ENCODE results near the gene IMMP2L.

The IMMP2L gene

DNA sequence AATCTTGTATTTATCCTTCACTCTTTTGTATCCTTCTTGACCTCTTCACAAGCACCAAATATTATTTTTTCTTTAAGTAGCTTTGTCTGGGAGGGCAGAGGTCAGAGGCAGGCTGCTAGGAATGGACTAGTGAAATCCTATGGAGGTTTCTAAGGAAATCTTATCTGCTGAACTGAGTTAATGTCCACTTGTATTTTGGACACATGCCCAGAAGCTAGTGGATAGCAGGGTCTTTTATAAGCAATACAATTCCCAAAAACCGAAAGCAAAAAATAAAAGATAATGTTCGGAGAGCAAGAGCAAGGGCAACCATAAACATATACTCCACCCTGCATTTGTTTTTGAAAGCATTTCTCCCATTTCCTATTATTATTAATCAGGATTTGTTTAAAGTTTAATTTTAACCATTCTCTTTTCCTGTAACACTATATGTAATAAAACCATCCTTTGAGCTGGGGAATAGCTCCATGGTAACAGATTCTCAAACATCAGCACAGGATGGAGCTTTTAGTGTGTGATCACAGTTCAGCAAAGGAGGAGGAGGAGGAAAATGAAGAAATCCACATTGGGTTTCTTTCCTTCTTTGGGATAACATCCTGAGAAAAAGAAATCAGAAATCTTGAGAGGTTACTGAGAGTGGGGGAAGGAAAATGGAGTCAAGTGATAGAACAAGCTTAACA lies 799.6 kb downstream of the IMMP2L start:
- DNase-seq (ENCODE audit: low read depth in 2 of 3, low spot score in 1 of 3), result no peak

DNA sequence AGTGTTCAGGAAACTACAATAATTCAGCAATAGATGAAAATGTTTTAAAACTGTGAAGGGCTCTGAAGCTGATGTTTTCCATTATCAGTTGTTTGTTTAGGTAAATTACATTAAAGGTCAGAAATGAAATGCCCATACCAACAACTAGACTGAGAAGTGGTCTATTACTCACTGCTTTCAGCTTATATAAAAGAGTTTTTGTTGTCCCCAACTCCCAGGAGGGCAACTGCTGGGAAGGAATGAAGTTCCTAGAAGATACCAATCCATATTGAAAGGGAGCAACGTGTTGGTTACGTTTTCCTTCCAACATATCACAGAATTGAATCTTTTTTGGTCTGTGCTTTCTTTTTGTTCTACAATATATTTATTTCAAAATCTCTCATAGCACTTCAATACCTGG lies 802.0 kb downstream of the IMMP2L start:
- DNase-seq (ENCODE audit: low read depth in 2 of 3, low spot score in 1 of 3), result no peak

DNA sequence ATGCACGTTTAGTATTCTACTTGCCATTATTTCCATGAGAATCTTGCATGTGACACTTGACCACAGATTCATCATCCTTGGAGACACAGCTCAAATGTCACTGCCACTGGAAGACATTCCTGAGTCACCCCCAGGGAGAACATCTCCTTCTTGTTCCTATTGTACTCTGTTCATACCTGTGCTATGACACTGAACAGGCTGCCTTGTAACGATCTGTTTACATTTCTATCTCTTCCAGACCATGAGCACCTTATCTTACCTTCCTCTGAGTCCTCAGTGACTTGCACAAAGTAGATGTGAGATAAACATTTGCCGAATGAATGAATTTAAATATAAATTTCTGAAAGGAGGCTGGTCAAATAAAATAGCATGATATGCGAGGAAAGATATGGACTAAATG lies 803.2 kb downstream of the IMMP2L start:
- no peak for DNase-seq (ENCODE audit: low read depth in 2 of 3, low spot score in 1 of 3)

DNA sequence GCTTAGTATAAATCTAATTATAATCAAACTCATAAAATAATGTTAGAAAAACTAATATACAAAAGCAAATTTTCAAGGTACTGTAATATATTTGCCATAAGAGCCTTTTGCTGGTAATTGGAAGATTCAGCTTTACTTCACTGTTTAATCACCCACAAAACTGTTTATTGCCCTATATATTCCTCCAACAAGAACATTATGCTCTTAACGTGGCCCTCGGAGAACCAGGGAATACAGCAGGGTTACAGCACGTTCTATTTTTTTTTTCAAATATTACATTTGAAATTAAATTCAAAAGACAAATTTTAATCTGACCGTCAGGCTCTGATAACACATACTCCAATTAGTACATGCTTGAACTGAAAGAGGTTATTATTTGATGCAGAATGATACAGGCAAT lies 807.6 kb downstream of the IMMP2L start:
- no peak for DNase-seq (ENCODE audit: low read depth in 2 of 3, low spot score in 1 of 3)

DNA sequence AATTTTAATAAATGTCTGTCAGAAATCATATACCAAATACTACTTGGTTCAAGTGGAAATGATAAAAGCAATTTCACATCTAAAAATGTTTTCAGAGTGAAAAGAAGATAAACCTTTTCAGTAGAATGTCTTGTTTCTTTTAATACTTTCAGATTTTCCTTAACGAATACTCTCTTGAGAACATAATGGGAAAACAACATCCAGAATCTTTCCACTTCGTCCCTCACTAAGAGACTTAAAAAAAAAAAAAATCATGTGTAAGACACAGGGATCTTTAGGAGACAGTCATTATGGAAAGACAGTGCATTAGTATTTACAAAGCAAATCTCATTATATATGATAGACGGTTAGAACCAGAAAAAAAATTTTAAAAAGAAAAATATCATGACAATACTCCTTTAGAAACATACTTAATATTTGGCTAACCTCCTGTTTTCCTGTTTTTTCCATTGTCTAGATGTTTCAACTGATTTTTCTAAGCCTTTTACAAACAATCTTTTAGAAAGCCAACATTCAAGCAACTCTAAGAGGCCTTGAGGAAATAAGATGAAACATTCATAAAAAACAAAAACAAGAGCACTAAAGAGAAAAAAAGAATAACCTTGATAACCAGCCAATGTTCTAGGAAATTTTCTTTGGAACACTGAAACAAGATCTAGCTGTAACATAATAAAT lies 811.2 kb downstream of the IMMP2L start:
- no peak for DNase-seq (ENCODE audit: low read depth in 2 of 3, low spot score in 1 of 3)

DNA sequence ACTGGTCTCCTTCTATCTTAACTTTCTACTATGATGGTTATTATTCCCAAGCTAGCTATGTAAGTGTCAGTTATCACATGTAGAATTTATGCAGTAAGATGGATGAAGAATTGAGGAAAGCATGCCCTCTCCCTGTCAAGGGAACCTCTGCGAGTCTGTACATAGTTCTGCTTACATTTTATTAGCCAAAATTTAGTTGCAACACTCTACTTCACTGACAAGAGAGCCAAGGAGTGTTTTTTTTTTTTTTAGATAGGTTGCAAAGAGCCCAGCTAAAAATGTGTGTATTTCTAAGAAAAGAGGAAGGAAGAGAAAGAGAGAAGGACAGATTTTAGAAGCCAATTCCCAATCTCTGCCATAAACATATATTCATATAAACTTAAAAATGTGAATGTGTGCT lies 829.1 kb downstream of the IMMP2L start:
- DNase-seq (ENCODE audit: low read depth in 2 of 3, low spot score in 1 of 3), result no peak

DNA sequence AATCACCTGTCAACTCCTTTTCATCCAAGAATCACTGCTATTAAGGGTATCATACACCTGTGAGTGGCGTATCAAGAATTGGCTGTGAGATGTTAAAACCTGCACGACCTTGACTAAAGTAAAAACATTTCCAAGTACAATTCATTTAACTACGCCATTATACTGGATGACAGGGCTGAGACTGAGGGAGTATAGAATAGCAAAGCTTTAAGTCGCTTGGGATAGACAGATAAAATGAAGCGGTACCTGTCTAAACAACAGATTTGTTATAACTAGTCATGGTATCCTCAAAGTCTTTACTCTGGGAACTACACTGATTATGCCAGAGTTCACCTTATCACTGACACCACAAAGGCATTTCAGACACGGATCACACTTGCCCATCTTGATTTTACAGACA lies 837.5 kb downstream of the IMMP2L start:
- no peak for DNase-seq (ENCODE audit: low read depth in 2 of 3, low spot score in 1 of 3)

DNA sequence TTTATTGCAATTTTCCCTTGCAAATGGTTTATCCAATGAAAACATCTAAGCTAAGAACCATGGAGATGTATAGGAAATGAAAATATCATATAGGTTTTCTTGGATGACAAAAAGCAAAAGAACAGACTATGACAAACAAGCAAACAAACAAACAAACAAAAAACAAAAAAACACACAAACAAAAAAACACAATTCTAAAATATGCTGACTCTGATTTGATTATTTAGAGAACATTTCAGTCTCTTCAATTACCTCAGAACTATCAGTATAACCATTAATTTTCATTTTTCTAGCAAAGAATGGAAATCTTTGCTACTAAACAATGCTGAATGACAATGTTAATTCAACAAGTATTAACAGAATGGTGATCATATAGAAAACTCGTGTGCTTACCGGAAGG lies 840.9 kb downstream of the IMMP2L start:
- DNase-seq (ENCODE audit: low read depth in 2 of 3, low spot score in 1 of 3), result no peak

DNA sequence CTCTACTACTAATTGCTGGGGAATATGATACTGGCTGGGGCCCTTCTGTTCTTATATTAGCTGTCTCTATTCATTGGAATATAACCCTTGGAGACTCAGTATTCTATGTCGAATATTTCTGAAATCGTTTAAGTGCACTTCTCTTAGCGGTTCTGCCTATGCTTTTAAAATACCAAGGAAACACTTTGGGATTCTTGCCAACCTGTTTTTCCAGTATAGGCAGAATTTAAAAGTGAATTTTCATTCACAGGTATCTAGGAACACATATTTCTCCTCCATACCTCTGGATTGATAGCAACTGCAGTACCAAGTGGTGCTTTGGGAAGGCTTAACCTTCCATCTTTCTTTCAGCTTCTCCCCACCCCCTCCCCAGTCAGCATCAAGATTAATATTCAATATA lies 841.7 kb downstream of the IMMP2L start:
- DNase-seq (ENCODE audit: low read depth in 2 of 3, low spot score in 1 of 3), result no peak

DNA sequence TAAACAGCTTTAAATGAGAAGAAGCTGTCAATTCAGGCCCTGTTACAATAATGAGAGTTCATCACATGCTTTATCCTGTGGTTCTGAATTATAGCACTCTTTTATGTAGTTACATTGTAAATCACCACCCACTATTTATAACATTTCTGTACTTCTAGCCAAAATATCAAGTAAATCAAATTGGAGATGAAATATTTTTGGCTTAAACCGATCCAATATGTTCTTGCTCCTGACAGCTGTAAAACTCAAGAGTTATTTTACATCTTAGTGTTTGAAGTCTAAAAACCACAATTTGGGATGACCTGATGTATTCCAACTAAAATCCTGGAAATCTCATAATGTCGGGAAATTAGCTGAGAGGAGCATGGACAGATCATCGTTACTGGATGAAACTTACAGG lies 842.6 kb downstream of the IMMP2L start:
- no peak for DNase-seq (ENCODE audit: low read depth in 2 of 3, low spot score in 1 of 3)

DNA sequence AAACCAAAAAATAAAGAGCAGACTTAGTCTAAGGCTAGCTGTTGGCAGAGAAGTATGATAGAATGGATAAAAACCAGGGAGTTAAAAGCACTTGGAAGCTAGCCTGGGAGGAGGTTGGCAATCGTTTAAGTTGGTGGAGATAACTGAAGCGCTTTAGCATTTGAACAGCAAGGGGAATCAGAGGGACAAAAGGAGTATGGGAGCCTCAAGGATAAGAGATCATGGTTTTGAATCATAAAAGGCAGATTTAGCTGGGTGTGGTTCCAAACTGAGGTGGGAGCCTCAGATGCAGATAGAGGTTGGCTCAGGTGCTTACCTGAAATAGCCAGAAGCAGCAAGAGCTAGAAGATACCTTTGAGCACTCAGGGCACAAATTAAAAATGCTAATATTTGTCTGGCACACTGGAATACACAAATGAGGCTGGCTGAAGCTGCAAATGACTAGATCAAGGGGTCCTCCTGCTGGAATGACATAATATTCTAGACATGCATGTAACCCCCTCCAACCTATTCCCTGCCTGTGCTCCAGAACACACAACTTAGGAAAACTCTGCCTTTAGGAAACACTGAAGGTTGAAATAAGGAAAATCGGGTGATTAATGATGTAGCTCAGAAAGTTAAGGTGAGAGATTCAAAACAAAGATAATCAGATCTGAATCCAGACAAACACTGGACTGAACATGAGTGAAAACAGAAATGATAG lies 843.6 kb downstream of the IMMP2L start:
- no peak for DNase-seq (ENCODE audit: low read depth in 2 of 3, low spot score in 1 of 3)

DNA sequence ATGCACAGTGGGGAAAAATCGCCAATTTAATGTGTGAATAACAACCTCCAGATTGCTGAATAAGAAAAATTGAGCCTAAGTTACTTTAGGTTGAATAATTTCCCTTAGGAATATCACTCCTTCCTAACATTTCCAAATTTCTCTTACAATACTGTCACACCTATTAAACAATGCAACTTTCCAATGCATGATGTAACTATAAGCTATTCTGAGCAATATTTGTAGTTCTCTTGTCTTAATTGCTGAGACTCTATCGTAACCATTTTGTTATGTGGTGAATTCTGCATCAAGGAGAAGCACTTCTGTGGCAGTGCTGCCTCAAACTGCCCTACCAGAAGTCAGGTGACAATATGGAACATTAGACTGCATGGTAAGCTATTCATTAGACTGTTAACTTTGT lies 858.1 kb downstream of the IMMP2L start:
- no peak for DNase-seq (ENCODE audit: low read depth in 2 of 3, low spot score in 1 of 3)

DNA sequence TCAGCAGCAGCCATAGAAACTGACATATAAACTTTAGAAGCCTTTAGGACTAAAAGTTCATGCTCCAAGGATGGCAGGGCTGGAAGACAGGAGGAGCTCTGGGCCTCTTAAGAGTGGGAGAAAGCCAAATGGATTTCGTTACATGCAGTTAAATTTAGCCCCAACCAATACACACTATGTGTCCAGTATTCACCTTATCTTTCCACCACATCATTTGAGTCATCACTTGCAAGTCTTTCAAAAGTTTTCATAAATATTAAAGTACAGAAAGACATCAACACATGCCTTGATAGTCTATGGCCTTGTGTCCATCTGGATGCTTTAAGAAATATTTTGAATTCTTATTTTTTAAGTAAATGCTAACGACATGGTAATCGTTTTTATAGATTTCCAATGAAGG lies 863.7 kb downstream of the IMMP2L start:
- no peak for DNase-seq (ENCODE audit: low read depth in 2 of 3, low spot score in 1 of 3)

DNA sequence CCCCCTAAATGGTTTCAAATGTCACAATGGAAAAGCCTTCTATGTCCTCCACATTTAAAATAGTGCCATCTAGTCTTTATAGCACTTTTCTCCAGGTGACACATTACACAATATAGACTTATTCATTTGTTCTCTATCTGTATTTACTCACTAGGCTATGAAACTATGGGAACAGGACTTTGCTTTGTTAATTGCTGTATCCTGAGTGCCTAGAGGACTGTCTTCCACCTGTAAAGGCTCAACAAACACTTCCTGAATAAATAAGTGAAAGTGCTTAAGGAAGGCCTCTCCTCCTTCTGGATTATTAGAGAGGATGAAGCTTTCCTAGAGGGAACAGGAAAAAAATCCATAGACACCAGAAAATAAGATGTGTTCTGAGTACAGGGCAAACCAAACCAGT lies 868.9 kb downstream of the IMMP2L start:
- no peak for DNase-seq (ENCODE audit: low read depth in 2 of 3, low spot score in 1 of 3)

DNA sequence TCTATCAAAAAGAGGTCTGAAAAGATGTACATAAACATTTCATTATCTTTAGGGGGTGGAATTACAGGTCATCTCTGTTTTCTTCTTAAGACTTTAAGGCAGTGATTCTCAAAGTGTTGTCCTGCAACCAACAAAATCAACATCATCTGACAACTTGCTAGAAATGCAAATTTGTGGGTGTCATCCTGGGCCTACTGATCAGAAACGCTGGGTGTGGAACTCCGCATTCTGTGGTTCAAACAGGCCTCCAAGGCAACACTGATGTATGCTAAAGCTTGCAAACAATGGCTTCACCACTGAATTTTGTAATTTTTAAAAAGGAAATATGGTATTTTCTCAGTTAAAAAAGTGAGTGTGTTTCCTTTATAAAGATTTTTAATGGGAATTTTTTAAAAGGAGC lies 873.4 kb downstream of the IMMP2L start:
- no peak for DNase-seq (ENCODE audit: low read depth in 2 of 3, low spot score in 1 of 3)

DNA sequence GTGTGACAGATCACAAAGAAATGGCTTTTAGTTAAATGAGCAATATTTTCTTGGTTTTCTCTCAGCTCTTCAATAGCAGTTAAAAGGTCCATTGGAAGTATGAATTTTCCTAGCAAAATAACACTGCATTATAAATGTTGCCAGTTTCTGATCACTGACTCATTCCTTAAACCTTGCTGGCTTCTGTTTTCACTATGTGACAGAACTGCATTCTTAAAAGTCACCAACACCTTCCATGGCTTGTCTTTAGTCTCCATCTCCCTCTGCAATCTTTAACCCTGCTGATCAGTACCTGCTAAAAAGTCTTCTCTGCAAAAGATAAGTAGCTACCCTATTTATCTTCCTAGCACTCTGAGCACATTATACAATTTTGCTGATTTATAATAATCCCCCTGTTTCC lies 876.4 kb downstream of the IMMP2L start:
- no peak for DNase-seq (ENCODE audit: low read depth in 2 of 3, low spot score in 1 of 3)

DNA sequence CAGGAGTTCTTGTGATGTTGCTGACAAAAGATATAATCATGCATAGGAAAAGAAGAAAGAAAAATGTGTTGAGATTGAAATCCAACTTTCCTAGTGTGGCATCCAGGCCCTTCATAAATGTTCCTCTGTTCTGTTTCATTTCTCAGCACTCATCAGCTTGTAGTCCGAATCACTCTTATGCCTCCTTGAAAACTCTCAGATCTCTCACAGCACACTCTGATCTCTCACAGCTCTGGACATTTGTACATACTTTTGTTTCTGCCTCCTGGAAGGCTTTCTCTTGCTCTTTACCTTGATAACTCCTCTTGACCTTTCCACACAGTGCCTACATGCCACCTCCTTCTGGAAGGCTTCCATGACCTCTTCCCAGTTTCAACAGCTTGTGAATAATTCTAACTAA lies 880.4 kb downstream of the IMMP2L start:
- DNase-seq (ENCODE audit: low read depth in 2 of 3, low spot score in 1 of 3), result no peak

DNA sequence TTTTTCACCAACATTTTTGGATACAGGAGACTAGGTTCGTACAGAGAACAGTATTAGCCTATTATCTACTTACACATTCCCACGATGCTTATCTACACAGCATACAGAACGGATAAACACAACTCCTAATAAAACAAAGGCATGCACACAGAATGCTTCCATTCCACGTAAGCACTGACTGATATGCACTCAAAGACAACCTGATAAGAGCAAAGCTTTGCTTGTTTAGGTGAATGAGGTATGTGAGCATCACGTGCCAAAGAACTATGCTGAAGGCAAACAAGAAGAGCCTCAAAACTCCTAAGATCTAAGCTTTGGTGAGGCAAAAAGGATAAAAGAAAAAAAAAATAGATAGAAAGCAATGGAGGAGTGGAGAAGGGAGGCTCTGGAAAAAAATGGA lies 884.9 kb downstream of the IMMP2L start:
- no peak for DNase-seq (ENCODE audit: low read depth in 2 of 3, low spot score in 1 of 3)

DNA sequence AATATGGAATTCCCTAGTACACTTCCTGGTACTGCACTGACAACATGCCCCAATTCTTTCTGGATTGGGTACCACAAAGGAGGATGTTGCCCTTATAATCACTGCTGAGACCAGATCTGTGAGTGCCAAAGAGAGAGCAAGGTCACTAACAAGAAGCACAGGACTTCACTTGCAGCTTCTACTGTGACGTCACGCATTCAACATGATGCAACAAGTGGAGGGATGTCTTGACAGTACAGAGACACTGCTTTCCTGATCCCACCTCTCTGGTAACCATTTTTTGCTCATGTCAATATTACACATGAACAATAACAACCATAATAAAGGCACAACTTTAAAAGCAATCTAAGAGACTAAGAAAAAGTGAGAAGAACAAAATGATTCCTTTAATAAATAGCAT lies 885.5 kb downstream of the IMMP2L start:
- no peak for DNase-seq (ENCODE audit: low read depth in 2 of 3, low spot score in 1 of 3)

DNA sequence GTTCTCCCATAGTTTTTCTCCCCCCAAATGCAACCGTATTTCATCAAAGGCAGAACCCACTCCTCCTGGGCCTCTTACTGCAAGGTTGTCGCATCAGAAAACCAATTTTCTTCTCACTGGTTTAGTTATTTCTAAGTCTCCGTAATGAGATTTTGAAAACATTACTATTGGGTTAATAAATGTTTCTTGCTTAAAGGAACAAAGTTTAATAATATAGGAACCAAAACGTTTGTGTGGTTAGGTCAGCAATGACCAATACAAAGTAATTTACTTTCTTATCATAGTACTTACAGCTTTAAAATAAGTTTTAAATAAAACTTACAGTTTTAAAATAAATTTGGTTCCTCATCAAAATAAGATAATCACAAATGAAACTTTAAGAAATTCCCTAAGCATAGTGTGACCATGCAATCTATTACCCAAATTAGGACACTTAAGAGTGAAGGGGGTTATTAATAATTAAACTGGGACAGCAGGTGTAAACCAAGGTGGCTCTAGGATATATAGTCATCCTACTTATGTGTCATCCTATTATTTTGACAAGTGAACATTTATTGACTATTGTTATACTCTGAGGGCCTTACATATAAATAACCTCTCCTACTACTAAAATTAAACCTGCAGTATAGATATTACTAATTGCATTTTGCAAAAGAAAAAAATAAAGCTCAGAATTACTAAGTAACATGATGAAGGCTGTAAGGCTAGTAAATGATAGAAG lies 886.7 kb downstream of the IMMP2L start:
- no peak for DNase-seq (ENCODE audit: low read depth in 2 of 3, low spot score in 1 of 3)

DNA sequence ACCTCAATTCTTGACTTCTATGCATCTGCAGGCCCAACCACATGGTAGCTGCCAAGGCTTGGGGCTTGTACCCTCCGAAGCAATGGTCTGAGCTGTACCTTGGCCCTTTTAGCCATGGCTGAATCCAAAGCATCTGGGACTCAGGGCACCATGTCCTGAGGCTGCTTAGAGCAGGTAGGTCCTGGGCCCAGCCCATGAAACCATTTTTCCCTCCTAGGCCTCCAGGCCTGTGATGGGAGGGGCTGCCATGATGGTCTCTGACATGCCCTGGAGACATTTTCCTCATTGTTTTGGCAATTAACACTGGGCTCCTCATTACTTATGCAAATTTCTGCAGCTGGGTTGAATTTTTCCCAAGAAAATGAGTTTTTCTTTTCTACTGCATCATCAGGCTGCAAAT lies 889.1 kb downstream of the IMMP2L start:
- DNase-seq (ENCODE audit: low read depth in 2 of 3, low spot score in 1 of 3), result no peak

DNA sequence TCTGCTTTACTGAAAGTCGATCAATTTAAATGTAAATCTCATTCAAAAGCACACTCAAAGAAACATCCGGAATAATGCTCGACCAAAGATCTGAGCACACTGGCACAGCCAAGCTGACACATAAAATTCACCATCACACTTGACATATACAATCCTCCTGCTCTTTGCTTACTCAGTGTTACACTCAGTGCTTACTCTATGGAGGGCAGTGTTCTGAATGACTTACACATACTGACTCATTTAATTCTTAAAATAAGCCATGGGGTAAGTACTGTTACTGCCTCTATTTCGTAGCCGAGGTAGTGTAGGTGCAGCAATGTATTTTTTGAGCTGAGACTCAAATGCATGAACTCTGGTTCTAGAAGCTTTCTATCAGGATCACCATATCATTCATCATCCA lies 892.9 kb downstream of the IMMP2L start:
- DNase-seq (ENCODE audit: low read depth in 2 of 3, low spot score in 1 of 3), result no peak
